ENCODE data around the gene PRDM11. TPM values are rescaled to one million over a fixed set of nuclear protein-coding genes. Genes with fewer than 3 reads are reported as not detected.

The PRDM11 gene
- total RNA-seq, 2 experiments from 2014 or later: 4.5 to 8.4 TPM

DNA sequence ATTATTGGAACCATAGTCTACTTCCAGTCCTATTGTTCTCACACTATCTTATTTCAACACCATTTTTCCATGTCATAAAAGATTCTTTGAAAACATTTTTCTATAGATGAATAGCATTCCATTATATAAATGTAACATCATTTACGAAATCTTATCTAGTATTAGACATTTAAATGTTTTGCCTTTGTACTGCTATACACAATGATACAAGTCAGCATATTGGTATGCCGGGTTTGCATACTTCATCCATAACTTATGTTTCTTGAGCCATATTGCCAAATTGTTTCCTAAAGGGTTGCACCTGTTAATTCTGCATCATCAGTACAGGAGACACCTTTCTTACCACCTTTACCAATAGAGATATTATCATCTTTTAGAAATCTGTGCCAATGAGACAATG, 71.6 kb downstream of the PRDM11 start:
- no peak for DNase-seq (ENCODE audit: low spot score)
- H3K4me2 ChIP-seq (ENCODE audit: low read length): no peak overlapping the region
- no peaks in the 10 kb centered on the region for H3K36me3 ChIP-seq (ENCODE audit: insufficient read depth, low read length)
- H3K4me3 ChIP-seq (ENCODE audit: low read depth, low read length, poor library complexity, severe bottlenecking): no peak overlapping the region
- no peak overlapping the region for H2AFZ ChIP-seq (ENCODE audit: low read length)
- H3K79me2 ChIP-seq (ENCODE audit: insufficient read depth, low read depth, low read length): no peaks in the 10 kb centered on the region
- H3K9me2 ChIP-seq (ENCODE audit: insufficient read depth, low read length): no peaks in the 10 kb centered on the region
- TF ChIP-seq EZH2phosphoT487 (IDR thresholded peaks at IDR 0.05; ENCODE audit: borderline replicate concordance, low read depth, low read length): no peak
- TF ChIP-seq, protein P1, sequence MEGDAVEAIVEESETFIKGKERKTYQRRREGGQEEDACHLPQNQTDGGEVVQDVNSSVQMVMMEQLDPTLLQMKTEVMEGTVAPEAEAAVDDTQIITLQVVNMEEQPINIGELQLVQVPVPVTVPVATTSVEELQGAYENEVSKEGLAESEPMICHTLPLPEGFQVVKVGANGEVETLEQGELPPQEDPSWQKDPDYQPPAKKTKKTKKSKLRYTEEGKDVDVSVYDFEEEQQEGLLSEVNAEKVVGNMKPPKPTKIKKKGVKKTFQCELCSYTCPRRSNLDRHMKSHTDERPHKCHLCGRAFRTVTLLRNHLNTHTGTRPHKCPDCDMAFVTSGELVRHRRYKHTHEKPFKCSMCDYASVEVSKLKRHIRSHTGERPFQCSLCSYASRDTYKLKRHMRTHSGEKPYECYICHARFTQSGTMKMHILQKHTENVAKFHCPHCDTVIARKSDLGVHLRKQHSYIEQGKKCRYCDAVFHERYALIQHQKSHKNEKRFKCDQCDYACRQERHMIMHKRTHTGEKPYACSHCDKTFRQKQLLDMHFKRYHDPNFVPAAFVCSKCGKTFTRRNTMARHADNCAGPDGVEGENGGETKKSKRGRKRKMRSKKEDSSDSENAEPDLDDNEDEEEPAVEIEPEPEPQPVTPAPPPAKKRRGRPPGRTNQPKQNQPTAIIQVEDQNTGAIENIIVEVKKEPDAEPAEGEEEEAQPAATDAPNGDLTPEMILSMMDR (conservative IDR thresholded peaks at IDR 0.05; ENCODE audit: low read length): no peak
- BruUV-seq (replicated peaks): no TSS peak
- ChIA-PET POLR2A (no interaction called here), CTCF (ENCODE audit: unreplicated experiment) (no interaction called here)
- H3K4me1 ChIP-seq (ENCODE audit: insufficient read depth, low read length, poor library complexity, severe bottlenecking): no peaks in the 10 kb centered on the region
- intact Hi-C loops (cut with micrococcal nuclease; ENCODE audit: unreplicated experiment): no loop called here
- H3K27ac ChIP-seq (ENCODE audit: low read depth, low read length, poor library complexity, severe bottlenecking): no peak overlapping the region
- H4K20me1 ChIP-seq (ENCODE audit: insufficient read depth, low read length): no peaks in the 10 kb centered on the region
- H3K9me3 ChIP-seq (ENCODE audit: low read length): no peaks in the 10 kb centered on the region

DNA sequence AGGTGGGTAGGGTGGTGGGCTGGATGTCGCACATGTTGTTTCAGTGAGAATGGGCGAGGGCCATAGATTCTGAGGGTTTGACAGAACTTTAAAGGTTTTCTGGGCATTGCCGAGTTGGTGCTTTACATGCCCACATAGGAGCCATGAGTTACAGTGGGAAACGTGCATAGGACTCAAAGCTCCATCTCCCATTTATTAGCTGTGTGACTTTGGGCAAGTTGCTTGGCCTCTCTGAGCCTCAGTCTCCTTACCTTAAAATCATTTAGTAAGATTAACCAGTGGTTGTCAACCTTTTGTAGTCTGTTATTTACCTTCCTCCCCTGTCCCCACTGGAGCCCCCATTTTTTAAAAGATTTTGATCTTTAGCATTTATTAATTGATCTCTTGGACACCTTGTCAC, 72.3 kb downstream of the PRDM11 start:
- Histone ChIP-seq H3K79me2 (ENCODE audit: insufficient read depth, low read depth, low read length) (no peaks in the 10 kb centered on the region), H3K4me2 (ENCODE audit: low read length) (no peak overlapping the region), H3K4me1 (ENCODE audit: insufficient read depth, low read length, poor library complexity, severe bottlenecking) (no peaks in the 10 kb centered on the region), H4K20me1 (ENCODE audit: insufficient read depth, low read length) (no peaks in the 10 kb centered on the region), H3K36me3 (ENCODE audit: insufficient read depth, low read length) (no peaks in the 10 kb centered on the region), H2AFZ (ENCODE audit: low read length) (no peak overlapping the region), H3K9me2 (ENCODE audit: insufficient read depth, low read length) (no peaks in the 10 kb centered on the region), H3K9me3 (ENCODE audit: low read length) (no peaks in the 10 kb centered on the region), H3K4me3 (ENCODE audit: low read depth, low read length, poor library complexity, severe bottlenecking) (no peak overlapping the region), H3K27ac (ENCODE audit: low read depth, low read length, poor library complexity, severe bottlenecking) (no peak overlapping the region)
- TF ChIP-seq EZH2phosphoT487 (IDR thresholded peaks at IDR 0.05; ENCODE audit: borderline replicate concordance, low read depth, low read length): no peak
- TF ChIP-seq, protein P1 (conservative IDR thresholded peaks at IDR 0.05; ENCODE audit: low read length): no peak
- DNase-seq (ENCODE audit: low spot score): no peak
- intact Hi-C loops (cut with micrococcal nuclease; ENCODE audit: unreplicated experiment): no loop called here
- BruUV-seq (replicated peaks): no TSS peak
- ChIA-PET POLR2A (no interaction called here), CTCF (ENCODE audit: unreplicated experiment) (no interaction called here)

DNA sequence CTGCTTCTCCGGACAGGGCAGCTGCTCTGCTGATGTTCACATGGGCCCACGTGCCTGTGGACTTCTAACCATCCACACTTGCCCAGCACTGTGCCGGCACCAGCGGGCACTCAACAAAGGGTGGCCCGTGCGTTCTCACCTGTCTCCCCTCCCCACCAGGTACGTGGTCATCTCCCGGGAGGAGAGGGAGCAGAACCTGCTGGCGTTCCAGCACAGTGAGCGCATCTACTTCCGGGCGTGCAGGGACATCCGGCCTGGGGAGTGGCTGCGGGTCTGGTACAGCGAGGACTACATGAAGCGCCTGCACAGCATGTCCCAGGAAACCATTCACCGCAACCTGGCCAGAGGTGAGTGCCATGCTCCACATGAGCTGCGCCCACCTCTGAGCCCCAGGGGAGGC, 73.0 kb downstream of the PRDM11 start:
- CTCF ChIA-PET (ENCODE audit: unreplicated experiment): no interaction called here

More for the DNA sequence above, 73.0 kb downstream of the PRDM11 start:
- Histone ChIP-seq H3K4me2 (ENCODE audit: low read length) (no peak overlapping the region), H3K9me3 (ENCODE audit: low read length) (no peaks in the 10 kb centered on the region), H2AFZ (ENCODE audit: low read length) (no peak overlapping the region), H3K36me3 (ENCODE audit: insufficient read depth, low read length) (no peaks in the 10 kb centered on the region), H3K9me2 (ENCODE audit: insufficient read depth, low read length) (no peaks in the 10 kb centered on the region), H3K27ac (ENCODE audit: low read depth, low read length, poor library complexity, severe bottlenecking) (no peak overlapping the region), H3K4me3 (ENCODE audit: low read depth, low read length, poor library complexity, severe bottlenecking) (no peak overlapping the region), H4K20me1 (ENCODE audit: insufficient read depth, low read length) (no peaks in the 10 kb centered on the region), H3K4me1 (ENCODE audit: insufficient read depth, low read length, poor library complexity, severe bottlenecking) (no peaks in the 10 kb centered on the region), H3K79me2 (ENCODE audit: insufficient read depth, low read depth, low read length) (no peaks in the 10 kb centered on the region)
- POLR2A ChIA-PET: no interaction called here
- no peak for DNase-seq (ENCODE audit: low spot score)
- intact Hi-C loops (cut with micrococcal nuclease; ENCODE audit: unreplicated experiment): no loop called here
- no TSS peak for BruUV-seq (replicated peaks)
- no peak for TF ChIP-seq EZH2phosphoT487 (IDR thresholded peaks at IDR 0.05; ENCODE audit: borderline replicate concordance, low read depth, low read length)
- TF ChIP-seq, protein P1 (conservative IDR thresholded peaks at IDR 0.05; ENCODE audit: low read length): no peak

Measured in OCI-LY7 (cell line).